Measurements from ENCODE around the gene UBE2O.

GRCh38 chr17:76410328-76410965 lies 42.5 kb downstream of the UBE2O start:
- TF ChIP-seq CTCF (conservative IDR thresholded peaks at IDR 0.05; ENCODE audit: low read depth, low read length) (no peak), EZH2 (IDR thresholded peaks at IDR 0.05; ENCODE audit: low read length, unreplicated experiment) (no peak), EZH2phosphoT487 (IDR thresholded peaks at IDR 0.05; ENCODE audit: borderline replicate concordance, low read length) (no peak)

All from PC-3 (cell line).